Left lung (tissue), 10 donors: Measurements from ENCODE around the gene CFAP65. TPM values are rescaled to one million over a fixed set of nuclear protein-coding genes. Genes with fewer than 3 reads are reported as not detected.

Experiments
- ATAC-seq: fragments of 200-7000 bp; cut with Tn5 transposase; one replicate; pipeline ENCODE4 v1.9.1; 2020; ENCODE audit warnings: moderate library complexity
- DNase-seq, 4 donors: peaks; one replicate each; pipeline ENCODE4 v3.0.0-alpha.2; 2013 to 2020
- H3K27ac ChIP-seq, 2 donors: fragments of 200-600 bp; sonication (generic) in 1 of 2; one replicate each; pipeline versions ENCODE4 v1.5.0 to v1.8.0; 2020 to 2021
- H3K27me3 ChIP-seq, 2 donors: fragments of 200-600 bp; sonication (generic) in 1 of 2; one replicate each; pipeline versions ENCODE4 v1.5.0 to v1.8.0; 2020 to 2021
- H3K36me3 ChIP-seq, 2 donors: fragments of 200-600 bp; sonication (generic) in 1 of 2; one replicate each; pipeline versions ENCODE4 v1.5.0 to v1.8.0; 2020 to 2021
- H3K4me1 ChIP-seq, 2 donors: fragments of 200-600 bp; one replicate each; pipeline ENCODE4 v1.8.0; 2021
- H3K4me3 ChIP-seq, 2 donors: fragments of 200-600 bp; sonication (generic) in 1 of 2; one replicate each; pipeline versions ENCODE4 v1.5.0 to v1.8.0; 2020 to 2021; ENCODE audit warnings: mild to moderate bottlenecking in 1 of 2
- H3K9me3 ChIP-seq, 2 donors: fragments of 200-600 bp; sonication (generic) in 1 of 2; one replicate each; pipeline versions ENCODE4 v1.5.0 to v1.8.0; 2020 to 2021
- CTCF ChIP-seq, 2 donors: fragments of 200-600 bp; sonication (generic) in 1 of 2; IDR thresholded peaks; one replicate each; pipeline versions ENCODE4 v1.5.0 to v1.8.0; 2021; ENCODE audit warnings: antibody characterized with exemption in 2 of 2
- intact Hi-C, 2 donors: fragments of 100-400 bp; cut with DNase I; formaldehyde crosslinking; loops; one replicate each; pipeline versions ENCODE4 v1.11.2 to v1.14.2; 2022
- polyA plus RNA-seq, 6 donors: library from polyadenylated mRNA; unstranded; fragments of 120-200 nt; gene quantifications; one replicate each; pipeline ENCODE4 v1.2.1, GENCODE V29; 2013; ENCODE audit not compliant: insufficient read length in 6 of 6
- total RNA-seq, 2 donors: library from RNA; stranded (reverse); fragmentation: NEBNext Ultra II Directional; extraction: Animal tissue kit (Norgen Biotek cat#: 25700); gene quantifications; one replicate each; pipeline ENCODE4 v1.2.1, GENCODE V29; 2021
- donor health status: DM: no; HTN: yes; CAD: no.
- donor health status: DM: no; HTN: no; CAD: no.

The CFAP65 gene
- total and polyA plus RNA-seq, 8 donors, result 0.83 to 4.3 (median 3.0) TPM; not detected in 1

GRCh38 chr2:218990612-218991011, 50.7 kb downstream of the CFAP65 start:
- no peak overlapping the region for H3K4me3 ChIP-seq
- H3K4me1 ChIP-seq, result peaks cover 6 to 16% of the 10 kb centered on the region in 2 donors
- DNase-seq (no peak), ATAC-seq (no peak)
- intact Hi-C loops, result no loop called here
- H3K27ac ChIP-seq, result no peak overlapping the region
- no peak for TF ChIP-seq CTCF (IDR thresholded peaks at IDR 0.05)
- H3K27me3 ChIP-seq, result peaks cover 99 to 100% of the 10 kb centered on the region in 2 donors
- no peaks in the 10 kb centered on the region for H3K9me3 ChIP-seq
- H3K36me3 ChIP-seq, result no peaks in the 10 kb centered on the region

- peaks cover 6 to 20% of the 10 kb centered on the region in 2 donors for H3K4me1 ChIP-seq
- no peak for TF ChIP-seq CTCF (IDR thresholded peaks at IDR 0.05)
- H3K9me3 ChIP-seq, result no peaks in the 10 kb centered on the region
- no peak overlapping the region for H3K27ac ChIP-seq
- peaks cover 99 to 100% of the 10 kb centered on the region in 2 donors for H3K27me3 ChIP-seq
- no peak overlapping the region for H3K4me3 ChIP-seq
- intact Hi-C loops, result no loop called here
- no peaks in the 10 kb centered on the region for H3K36me3 ChIP-seq
- DNase-seq (no peak), ATAC-seq (no peak)
Measured at GRCh38 chr2:218990052-218990451, 51.3 kb downstream of the CFAP65 start.

- Histone ChIP-seq H3K4me1 (peaks cover 8 to 26% of the 10 kb centered on the region in 2 donors), H3K9me3 (no peaks in the 10 kb centered on the region), H3K27ac (no peak overlapping the region), H3K36me3 (no peaks in the 10 kb centered on the region), H3K4me3 (no peak overlapping the region), H3K27me3 (peaks cover 99 to 100% of the 10 kb centered on the region in 2 donors)
- DNase-seq, result no peak
- intact Hi-C loops, result no loop called here
- TF ChIP-seq CTCF (IDR thresholded peaks at IDR 0.05), result no peak
- ATAC-seq, result no peak
Measured at GRCh38 chr2:218988650-218989049, 52.7 kb downstream of the CFAP65 start.

- peaks cover 6 to 21% of the 10 kb centered on the region in 2 donors for H3K4me1 ChIP-seq
- H3K4me3 ChIP-seq, result no peak overlapping the region
- no peak for DNase-seq
- H3K27me3 ChIP-seq, result peaks cover 99 to 100% of the 10 kb centered on the region in 2 donors
- no peaks in the 10 kb centered on the region for H3K36me3 ChIP-seq
- H3K27ac ChIP-seq, result no peak overlapping the region
- no peak for TF ChIP-seq CTCF (IDR thresholded peaks at IDR 0.05)
- ATAC-seq, result no peak
- intact Hi-C loops, result no loop called here
- no peaks in the 10 kb centered on the region for H3K9me3 ChIP-seq
Measured at GRCh38 chr2:218988164-218988563, 53.2 kb downstream of the CFAP65 start.

- ATAC-seq, result no peak
- H3K9me3 ChIP-seq, result no peaks in the 10 kb centered on the region
- H3K4me3 ChIP-seq, result no peak overlapping the region
- no peak for TF ChIP-seq CTCF (IDR thresholded peaks at IDR 0.05)
- intact Hi-C loops, result no loop called here
- H3K4me1 ChIP-seq, result peaks cover 9 to 35% of the 10 kb centered on the region in 2 donors
- no peaks in the 10 kb centered on the region for H3K36me3 ChIP-seq
- no peak overlapping the region for H3K27ac ChIP-seq
- no peak for DNase-seq
- H3K27me3 ChIP-seq, result peaks cover 99 to 100% of the 10 kb centered on the region in 2 donors
Measured at GRCh38 chr2:218986148-218986761, 55.1 kb downstream of the CFAP65 start.
